ENCODE data around the gene MCF2.
"Not testable (repeated sequence)": the region's sequence is repeated elsewhere in the genome, so short reads cannot be mapped to it uniquely, and the experiment has no call there.

MCF2 gene, protein sequence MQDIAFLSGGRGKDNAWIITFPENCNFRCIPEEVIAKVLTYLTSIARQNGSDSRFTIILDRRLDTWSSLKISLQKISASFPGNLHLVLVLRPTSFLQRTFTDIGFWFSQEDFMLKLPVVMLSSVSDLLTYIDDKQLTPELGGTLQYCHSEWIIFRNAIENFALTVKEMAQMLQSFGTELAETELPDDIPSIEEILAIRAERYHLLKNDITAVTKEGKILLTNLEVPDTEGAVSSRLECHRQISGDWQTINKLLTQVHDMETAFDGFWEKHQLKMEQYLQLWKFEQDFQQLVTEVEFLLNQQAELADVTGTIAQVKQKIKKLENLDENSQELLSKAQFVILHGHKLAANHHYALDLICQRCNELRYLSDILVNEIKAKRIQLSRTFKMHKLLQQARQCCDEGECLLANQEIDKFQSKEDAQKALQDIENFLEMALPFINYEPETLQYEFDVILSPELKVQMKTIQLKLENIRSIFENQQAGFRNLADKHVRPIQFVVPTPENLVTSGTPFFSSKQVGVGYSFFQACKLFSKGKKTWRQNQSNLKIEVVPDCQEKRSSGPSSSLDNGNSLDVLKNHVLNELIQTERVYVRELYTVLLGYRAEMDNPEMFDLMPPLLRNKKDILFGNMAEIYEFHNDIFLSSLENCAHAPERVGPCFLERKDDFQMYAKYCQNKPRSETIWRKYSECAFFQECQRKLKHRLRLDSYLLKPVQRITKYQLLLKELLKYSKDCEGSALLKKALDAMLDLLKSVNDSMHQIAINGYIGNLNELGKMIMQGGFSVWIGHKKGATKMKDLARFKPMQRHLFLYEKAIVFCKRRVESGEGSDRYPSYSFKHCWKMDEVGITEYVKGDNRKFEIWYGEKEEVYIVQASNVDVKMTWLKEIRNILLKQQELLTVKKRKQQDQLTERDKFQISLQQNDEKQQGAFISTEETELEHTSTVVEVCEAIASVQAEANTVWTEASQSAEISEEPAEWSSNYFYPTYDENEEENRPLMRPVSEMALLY

DNA sequence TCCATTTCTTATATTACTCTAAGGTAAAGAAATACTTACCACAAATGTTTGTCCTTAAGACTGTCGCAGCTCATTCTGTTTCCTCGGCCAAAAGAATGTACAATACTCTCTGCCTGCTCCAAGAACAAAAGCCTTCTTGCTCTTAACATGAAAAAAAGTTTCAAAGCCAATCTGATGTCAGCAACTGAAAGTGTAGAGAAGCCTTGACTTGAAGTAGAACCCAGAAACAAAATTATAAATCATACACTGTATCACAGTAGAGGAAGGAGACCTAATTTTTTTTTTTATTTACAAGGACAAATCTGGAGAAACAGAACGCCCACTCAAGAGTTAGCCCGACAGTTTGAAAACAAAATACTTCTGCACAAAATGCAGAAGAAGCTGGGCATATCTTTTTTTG, at the start of gene MCF2:
TSS of gene MCF2 (minus strand) at position 101 of the 400 bp plus-strand sequence. CDS start 56,423 bp downstream, outside the sequence.
- DNase-seq (ENCODE audit: low read depth) = no peak

DNA sequence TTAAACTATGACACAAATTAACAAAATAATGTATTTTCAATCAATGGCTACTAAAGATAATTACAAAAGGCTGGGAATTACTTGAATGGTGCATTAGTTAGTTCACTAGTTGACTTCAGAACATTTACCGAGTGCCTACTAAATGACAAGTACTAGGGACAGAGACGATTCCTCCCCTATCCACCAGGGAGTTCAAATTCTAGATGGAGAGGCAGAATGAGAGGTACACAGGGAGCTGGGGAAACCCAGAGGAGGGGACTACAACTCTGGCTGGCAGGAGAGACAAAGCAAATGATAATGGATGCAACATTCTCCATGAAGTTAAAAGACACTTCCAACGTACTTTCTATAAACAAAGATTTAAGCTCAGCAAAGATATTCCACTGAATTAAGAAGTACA, 43.1 kb upstream of the MCF2 start:
- DNase-seq (ENCODE audit: low read depth) = no peak

GRCh38 chrX:139750390-139750789, 42.4 kb upstream of the MCF2 start:
- DNase-seq (ENCODE audit: low read depth) = no peak

GRCh38 chrX:139739138-139739537, 31.2 kb upstream of the MCF2 start:
- no peak for DNase-seq (ENCODE audit: low read depth)

- no peak for DNase-seq (ENCODE audit: low read depth)
Measured at GRCh38 chrX:139738581-139738980, 30.6 kb upstream of the MCF2 start.

GRCh38 chrX:139736151-139736550, 28.2 kb upstream of the MCF2 start:
- no peak for DNase-seq (ENCODE audit: low read depth)

- DNase-seq (ENCODE audit: low read depth) = no peak
Measured at GRCh38 chrX:139734996-139735395, 27.0 kb upstream of the MCF2 start.

DNA sequence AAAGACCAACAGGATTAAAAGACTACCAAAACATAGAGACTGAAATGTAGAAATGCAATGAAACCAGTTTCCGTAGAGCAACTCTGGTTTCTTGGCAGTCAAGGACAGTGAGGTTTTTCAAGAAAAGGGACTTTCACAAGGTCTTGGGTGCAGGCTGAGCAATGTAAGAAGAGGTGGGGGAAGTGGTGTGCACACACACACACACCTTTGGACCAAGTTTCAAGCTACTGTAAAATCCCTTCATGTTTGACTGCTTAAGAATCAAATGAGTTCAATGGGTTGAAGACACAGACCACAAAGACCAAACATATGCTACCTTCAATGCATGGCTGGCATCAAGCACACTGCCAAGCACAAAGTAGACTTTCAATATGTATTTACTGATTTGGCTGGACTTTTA, 17.8 kb upstream of the MCF2 start:
- no peak for DNase-seq (ENCODE audit: low read depth)

DNA sequence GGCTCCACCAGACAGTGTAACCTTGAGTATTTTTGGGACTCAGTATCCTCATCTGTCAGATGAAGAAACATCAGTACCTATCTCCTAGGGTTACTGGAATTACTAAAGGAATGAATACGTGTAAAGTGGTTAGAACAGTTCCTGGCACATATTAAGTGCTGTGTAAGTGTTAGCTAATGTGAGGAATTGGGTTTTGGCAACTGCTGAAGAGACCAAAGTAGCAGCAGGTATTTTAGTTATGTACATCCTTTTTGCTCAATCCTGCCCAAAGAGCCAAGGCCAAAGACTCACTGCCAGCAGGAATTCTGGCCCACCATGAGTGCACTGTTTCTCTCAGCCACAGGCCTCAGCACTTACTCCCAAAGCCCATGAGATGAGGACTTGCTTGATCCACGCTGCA, 16.7 kb upstream of the MCF2 start:
- DNase-seq (ENCODE audit: low read depth) = no peak

GRCh38 chrX:139720979-139721378, 13.0 kb upstream of the MCF2 start:
- DNase-seq (ENCODE audit: low read depth) = no peak

- no peak for DNase-seq (ENCODE audit: low read depth)
Measured at GRCh38 chrX:139720136-139720535, 12.2 kb upstream of the MCF2 start.

DNA sequence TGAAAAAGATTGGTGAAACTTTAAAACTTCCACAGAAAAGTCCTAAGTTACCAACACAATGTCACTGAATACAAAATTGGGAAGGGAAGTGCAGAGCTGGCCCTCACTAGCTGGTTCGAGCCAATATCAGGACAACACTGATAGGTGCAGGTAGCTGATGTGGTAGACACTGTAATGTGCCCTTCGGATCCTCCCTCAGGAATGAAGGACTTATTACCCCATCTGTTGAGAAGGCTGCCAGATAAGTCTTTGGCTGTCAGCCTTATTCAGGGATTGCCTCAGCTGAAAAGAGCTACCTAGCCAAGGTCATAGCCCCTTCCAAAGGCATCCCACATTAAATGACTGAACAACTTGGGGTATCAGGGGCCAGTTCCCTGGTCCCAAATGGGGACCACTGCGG, 5.3 kb downstream of the MCF2 start:
- DNase-seq (ENCODE audit: low read depth) = no peak

- DNase-seq (ENCODE audit: low read depth) = no peak
Measured at GRCh38 chrX:139692908-139693307, 15.1 kb downstream of the MCF2 start.

DNA sequence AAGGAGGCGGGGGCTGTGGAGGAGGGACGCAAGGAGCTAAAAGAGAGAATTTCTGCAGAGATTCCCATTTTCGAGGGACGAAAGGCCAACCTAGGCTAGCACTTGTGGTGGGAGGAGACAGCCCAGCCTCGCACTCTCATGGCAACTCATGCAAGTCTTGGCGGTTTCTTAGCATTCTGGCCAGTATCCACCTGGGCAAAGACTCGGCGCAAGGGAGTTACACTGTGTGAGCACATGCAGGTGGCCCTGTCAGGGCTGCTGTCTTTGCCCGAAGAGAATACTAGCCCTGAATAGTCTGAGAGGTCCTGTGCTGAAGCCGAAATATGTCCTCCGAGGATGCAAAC, 15.5 kb downstream of the MCF2 start:
- DNase-seq (ENCODE audit: low read depth) = no peak

GRCh38 chrX:139691843-139692505, 16.0 kb downstream of the MCF2 start:
- no peak for DNase-seq (ENCODE audit: low read depth)

GRCh38 chrX:139691493-139691842, 16.5 kb downstream of the MCF2 start:
- DNase-seq (ENCODE audit: low read depth) = no peak

- not testable (repeated sequence) for DNase-seq (ENCODE audit: low read depth)
Measured at GRCh38 chrX:139685175-139685574, 22.8 kb downstream of the MCF2 start.

GRCh38 chrX:139680356-139680755, 27.6 kb downstream of the MCF2 start:
- no peak for DNase-seq (ENCODE audit: low read depth)

DNA sequence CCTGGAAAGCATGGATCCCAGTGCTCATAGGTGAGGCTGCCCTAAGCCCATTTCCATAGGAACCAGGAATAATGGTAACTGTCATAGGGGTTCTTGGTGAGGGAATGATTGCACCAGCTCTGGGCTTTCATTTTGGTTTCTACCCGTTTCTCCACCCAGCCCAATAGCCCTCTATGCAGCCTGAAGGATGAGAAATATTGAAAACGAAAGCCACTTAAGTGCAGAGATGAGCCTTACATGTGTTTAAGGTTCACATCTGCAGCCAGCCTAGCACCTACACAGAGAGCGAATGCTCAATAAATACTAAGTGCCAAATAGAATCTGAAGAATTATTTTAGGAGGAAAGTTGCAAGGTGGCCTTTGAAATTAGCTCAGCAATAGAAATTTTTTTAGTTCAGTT, 60.4 kb downstream of the MCF2 start:
- no peak for DNase-seq (ENCODE audit: low read depth)

DNA sequence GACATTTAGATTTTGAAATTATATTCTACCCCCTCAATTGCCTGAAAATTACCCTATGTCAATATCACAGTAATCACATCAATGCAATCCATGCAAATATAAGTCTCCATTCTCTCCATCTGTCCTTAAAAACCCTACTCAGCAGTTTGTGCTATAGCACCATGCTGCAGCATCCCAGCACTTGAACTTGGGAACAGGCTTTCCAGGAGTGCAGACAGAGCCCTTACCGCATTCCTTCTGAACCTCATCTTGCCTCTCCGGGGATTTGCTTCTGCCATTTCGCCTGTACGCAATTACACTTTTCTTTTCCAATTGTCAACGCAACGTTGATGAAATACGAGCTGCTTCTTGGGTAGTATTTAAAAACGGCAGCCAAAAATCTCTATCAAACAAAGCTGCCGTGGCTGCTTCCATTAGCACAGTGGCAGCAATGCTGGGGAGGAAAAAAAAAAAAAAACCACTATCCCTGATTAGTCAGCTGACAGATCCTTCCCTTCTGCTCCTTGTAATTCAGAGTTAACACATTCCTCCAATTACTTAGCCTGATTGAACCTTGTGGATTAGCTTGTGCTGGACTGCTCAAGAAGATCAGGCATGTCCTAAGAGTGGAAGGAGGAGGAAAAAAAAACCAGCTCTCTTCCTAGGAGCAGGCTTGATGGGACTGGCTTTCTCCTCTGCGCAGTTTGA, 65.6 kb downstream of the MCF2 start:
- DNase-seq (ENCODE audit: low read depth) = peak; percentile 1

- DNase-seq (ENCODE audit: low read depth) = no peak
Measured at GRCh38 chrX:139640259-139640658, 67.7 kb downstream of the MCF2 start.

- DNase-seq (ENCODE audit: low read depth) = no peak
Measured at GRCh38 chrX:139639253-139639652, 68.7 kb downstream of the MCF2 start.

Data from non-pigmented ciliary epithelial cell (primary cell).